ENCODE measurements around the gene SLC16A5.
"Not testable (repeated sequence)": the region's sequence is repeated elsewhere in the genome, so short reads cannot be mapped to it uniquely, and the experiment has no call there.

SLC16A5 gene

GRCh38 chr17:75109407-75110233 lies 21.9 kb downstream of the SLC16A5 start, which contains the start of gene ARMC7:
Gene ARMC7 (plus strand): TSS chr17:75109969. CDS start chr17:75110289, 320 bp downstream.
- in situ Hi-C loops (cut with HindIII; ENCODE audit: low sequenced_read_pairs), result no loop called here

- in situ Hi-C loops (cut with HindIII; ENCODE audit: low sequenced_read_pairs), result no loop called here
Observed at GRCh38 chr17:75110234-75110937, 22.6 kb downstream of the SLC16A5 start.

GRCh38 chr17:75111777-75112335 lies 24.1 kb downstream of the SLC16A5 start:
- in situ Hi-C loops (cut with HindIII; ENCODE audit: low sequenced_read_pairs), result no loop called here

- in situ Hi-C loops (cut with HindIII; ENCODE audit: low sequenced_read_pairs), result no loop called here
Observed at GRCh38 chr17:75113798-75114551, 26.2 kb downstream of the SLC16A5 start.

- in situ Hi-C loops (cut with HindIII; ENCODE audit: low sequenced_read_pairs), result no loop called here
Observed at GRCh38 chr17:75114552-75115314, 27.0 kb downstream of the SLC16A5 start.

GRCh38 chr17:75115555-75115954 lies 27.8 kb downstream of the SLC16A5 start:
- in situ Hi-C loops (cut with HindIII; ENCODE audit: low sequenced_read_pairs), result no loop called here

- in situ Hi-C loops (cut with HindIII; ENCODE audit: low sequenced_read_pairs), result no loop called here
Observed at GRCh38 chr17:75116737-75117136, 29.0 kb downstream of the SLC16A5 start.

GRCh38 chr17:75118307-75118706 lies 30.6 kb downstream of the SLC16A5 start:
- in situ Hi-C loops (cut with HindIII; ENCODE audit: low sequenced_read_pairs), result no loop called here

- in situ Hi-C loops (cut with HindIII; ENCODE audit: low sequenced_read_pairs), result no loop called here
Observed at GRCh38 chr17:75124041-75124818, 36.5 kb downstream of the SLC16A5 start.

GRCh38 chr17:75124819-75125162 lies 37.0 kb downstream of the SLC16A5 start:
- in situ Hi-C loops (cut with HindIII; ENCODE audit: low sequenced_read_pairs), result no loop called here

- in situ Hi-C loops (cut with HindIII; ENCODE audit: low sequenced_read_pairs), result no loop called here
Observed at GRCh38 chr17:75125984-75126383, 38.2 kb downstream of the SLC16A5 start.

GRCh38 chr17:75126954-75127353 lies 39.2 kb downstream of the SLC16A5 start:
- in situ Hi-C loops (cut with HindIII; ENCODE audit: low sequenced_read_pairs), result no loop called here

- in situ Hi-C loops (cut with HindIII; ENCODE audit: low sequenced_read_pairs), result not testable (repeated sequence)
Observed at GRCh38 chr17:75127936-75128335, 40.2 kb downstream of the SLC16A5 start.

- in situ Hi-C loops (cut with HindIII; ENCODE audit: low sequenced_read_pairs), result no loop called here
Observed at GRCh38 chr17:75128694-75129505, 41.1 kb downstream of the SLC16A5 start.

- in situ Hi-C loops (cut with HindIII; ENCODE audit: low sequenced_read_pairs), result no loop called here
Observed at GRCh38 chr17:75129576-75129975, 41.8 kb downstream of the SLC16A5 start.

GRCh38 chr17:75130059-75130631 lies 42.4 kb downstream of the SLC16A5 start:
- in situ Hi-C loops (cut with HindIII; ENCODE audit: low sequenced_read_pairs), result no loop called here

- in situ Hi-C loops (cut with HindIII; ENCODE audit: low sequenced_read_pairs), result no loop called here
Observed at GRCh38 chr17:75130632-75131277, 43.0 kb downstream of the SLC16A5 start.

Data from DLD1 (cell line).